Endodermal cell (in vitro differentiated cells): ENCODE results near the gene HDDC3. TPM values are rescaled to one million over a fixed set of nuclear protein-coding genes. Genes with fewer than 3 reads are reported as not detected.

ENCODE experiments used
- DNase-seq: peaks from one replicate; pipeline ENCODE4 v3.0.0-alpha.2; 2017
- H3K27ac ChIP-seq: 2 replicates; pipeline ENCODE4 v1.5.1; 2013; ENCODE audit warnings: mild to moderate bottlenecking, low read depth, low read length, moderate library complexity
- H3K27me3 ChIP-seq: 2 replicates; pipeline ENCODE4 v1.6.1; 2013; ENCODE audit warnings: mild to moderate bottlenecking, low read length, moderate library complexity; ENCODE audit not compliant: insufficient read depth, control insufficient read depth, poor library complexity, severe bottlenecking
- H3K36me3 ChIP-seq: 2 replicates; pipeline ENCODE4 v1.7.0; 2013; ENCODE audit warnings: mild to moderate bottlenecking, low read length, moderate library complexity; ENCODE audit not compliant: control insufficient read depth, insufficient read depth
- H3K4me1 ChIP-seq: one replicate; pipeline ENCODE4 v1.7.0; 2013; ENCODE audit warnings: low read length; ENCODE audit not compliant: control insufficient read depth, insufficient read depth
- H3K4me3 ChIP-seq: 2 replicates; pipeline ENCODE4 v1.5.1; 2013; ENCODE audit warnings: mild to moderate bottlenecking, low read length, moderate library complexity
- H3K9ac ChIP-seq: 2 replicates; pipeline ENCODE4 v1.6.1; 2013; ENCODE audit warnings: mild to moderate bottlenecking, low read length, moderate library complexity; ENCODE audit not compliant: poor library complexity, severe bottlenecking; ENCODE audit errors: extremely low read depth
- H3K9me3 ChIP-seq: 2 replicates; pipeline ENCODE4 v1.6.1; 2013; ENCODE audit warnings: mild to moderate bottlenecking, low read length, moderate library complexity; ENCODE audit not compliant: control insufficient read depth
- H3K27ac Mint-ChIP-seq: 2 replicates; pipeline ENCODE4 v1.8.0; 2020; ENCODE audit warnings: mixed read lengths
- H3K27me3 Mint-ChIP-seq: 2 replicates; pipeline ENCODE4 v1.8.0; 2021; ENCODE audit warnings: mild to moderate bottlenecking, mixed read lengths; ENCODE audit not compliant: insufficient read depth
- H3K36me3 Mint-ChIP-seq: 2 replicates; pipeline ENCODE4 v1.8.0; 2020; ENCODE audit warnings: low read depth, mixed read lengths
- H3K4me1 Mint-ChIP-seq: 2 replicates; pipeline ENCODE4 v1.8.0; 2020; ENCODE audit warnings: mixed read lengths
- H3K4me3 Mint-ChIP-seq: 2 replicates; pipeline ENCODE4 v1.8.0; 2020; ENCODE audit warnings: mild to moderate bottlenecking, moderate library complexity, mixed read lengths
- H3K9me3 Mint-ChIP-seq: 2 replicates; pipeline ENCODE4 v1.8.0; 2020; ENCODE audit warnings: mild to moderate bottlenecking, mixed read lengths
- WGBS, 2 experiments: methylation state at CpG; one replicate each; pipeline versions ENCODE4 v1.1.5 to v1.1.7; 2013; ENCODE audit warnings: missing lambda C conversion rate in 2 of 2, mixed read lengths in 1 of 2; ENCODE audit not compliant: insufficient coverage in 1 of 2, insufficient read length in 1 of 2; 5-methylcytosine and 5-hydroxymethylcytosine counted together
- total RNA-seq, 2 donors: library from RNA; stranded (reverse); fragmentation: NEBNext Ultra II Directional in 1 of 2; extraction: Animal tissue kit (Norgen Biotek cat#: 25700) in 1 of 2; gene quantifications; 2 replicates in 1 of 2; 3 replicates in 1 of 2; pipeline ENCODE4 v1.2.1, GENCODE V29; 2021
- TF ChIP-seq, protein P1 (sequence below): fragments of 200-600 bp; sonication (generic); conservative IDR thresholded peaks from 2 replicates; pipeline ENCODE4 v1.5.0; 2021; ENCODE audit warnings: antibody characterized with exemption, mild to moderate bottlenecking

Gene HDDC3
- total RNA-seq, 2 donors from 2014 or later, result 15.3 to 21.5 TPM

- Mint-ChIP-seq H3K4me1 (peaks cover 19% of the 10 kb centered on the region), H3K27me3 (no peaks in the 10 kb centered on the region), H3K4me3 (peak within 1 kb of the TSS; percentile 56), H3K9me3 (no peaks in the 10 kb centered on the region), H3K36me3 (peaks cover 17% of the 10 kb centered on the region), H3K27ac (peak within 1 kb of the TSS; percentile 81)
- Histone ChIP-seq H3K27ac (peak within 1 kb of the TSS; percentile 30), H3K4me3 (peak within 1 kb of the TSS; percentile 72), H3K9me3 (no peaks in the 10 kb centered on the region), H3K9ac (peak within 1 kb of the TSS; percentile 30), H3K36me3 (peaks cover 3% of the 10 kb centered on the region), H3K4me1 (peaks cover 15% of the 10 kb centered on the region), H3K27me3 (no peaks in the 10 kb centered on the region)
- TF ChIP-seq, protein P1, sequence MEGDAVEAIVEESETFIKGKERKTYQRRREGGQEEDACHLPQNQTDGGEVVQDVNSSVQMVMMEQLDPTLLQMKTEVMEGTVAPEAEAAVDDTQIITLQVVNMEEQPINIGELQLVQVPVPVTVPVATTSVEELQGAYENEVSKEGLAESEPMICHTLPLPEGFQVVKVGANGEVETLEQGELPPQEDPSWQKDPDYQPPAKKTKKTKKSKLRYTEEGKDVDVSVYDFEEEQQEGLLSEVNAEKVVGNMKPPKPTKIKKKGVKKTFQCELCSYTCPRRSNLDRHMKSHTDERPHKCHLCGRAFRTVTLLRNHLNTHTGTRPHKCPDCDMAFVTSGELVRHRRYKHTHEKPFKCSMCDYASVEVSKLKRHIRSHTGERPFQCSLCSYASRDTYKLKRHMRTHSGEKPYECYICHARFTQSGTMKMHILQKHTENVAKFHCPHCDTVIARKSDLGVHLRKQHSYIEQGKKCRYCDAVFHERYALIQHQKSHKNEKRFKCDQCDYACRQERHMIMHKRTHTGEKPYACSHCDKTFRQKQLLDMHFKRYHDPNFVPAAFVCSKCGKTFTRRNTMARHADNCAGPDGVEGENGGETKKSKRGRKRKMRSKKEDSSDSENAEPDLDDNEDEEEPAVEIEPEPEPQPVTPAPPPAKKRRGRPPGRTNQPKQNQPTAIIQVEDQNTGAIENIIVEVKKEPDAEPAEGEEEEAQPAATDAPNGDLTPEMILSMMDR, result no peak
- WGBS, 2 experiments, result 20 to 47% methylated on average over 8 to 58 of the region's 58 CpGs
- DNase-seq, result peak; percentile 89
Measured at GRCh38 chr15:90883976-90884718, 48.2 kb downstream of the HDDC3 start, which contains the start of gene FES. Gene FES, plus strand, starts transcription at chr15:90884504. Its CDS starts 542 bp downstream, at chr15:90885046.

DNA sequence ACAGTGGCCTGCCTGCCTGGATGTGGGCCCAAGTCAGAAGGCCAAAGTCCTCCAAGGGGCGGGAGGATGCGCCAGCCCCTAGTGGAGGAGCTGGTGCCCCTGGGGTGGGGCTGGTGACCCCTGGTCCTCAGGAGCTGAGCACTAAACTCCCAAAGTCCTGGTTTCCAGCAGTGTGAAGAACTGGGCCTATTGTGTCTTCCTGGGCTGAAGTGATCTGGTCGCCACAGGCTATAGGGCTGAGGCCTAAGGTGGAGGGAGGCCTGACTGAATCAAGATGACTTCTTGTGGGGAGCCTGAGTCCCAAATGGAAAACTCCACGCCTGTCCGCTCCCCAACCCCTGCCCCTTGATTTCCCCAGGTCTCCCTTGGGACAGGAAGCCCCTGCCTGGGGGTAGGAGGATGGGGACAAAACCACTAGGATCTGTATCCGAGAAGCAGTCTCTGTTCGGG lies 48.8 kb downstream of the HDDC3 start:
- peak; percentile 59 for DNase-seq
- Histone ChIP-seq H3K9ac (no peak overlapping the region), H3K27me3 (no peaks in the 10 kb centered on the region), H3K4me1 (peaks cover 15% of the 10 kb centered on the region), H3K9me3 (no peaks in the 10 kb centered on the region), H3K27ac (peak overlapping the region; percentile 30), H3K4me3 (no peak overlapping the region), H3K36me3 (peaks cover 3% of the 10 kb centered on the region)
- Mint-ChIP-seq H3K4me3 (peak overlapping the region; percentile 56), H3K27me3 (no peaks in the 10 kb centered on the region), H3K9me3 (no peaks in the 10 kb centered on the region), H3K4me1 (peaks cover 19% of the 10 kb centered on the region), H3K36me3 (peaks cover 22% of the 10 kb centered on the region), H3K27ac (peak overlapping the region; percentile 81)
- TF ChIP-seq, protein P1, result no peak
- WGBS, 2 experiments, result 86 to 94% methylated on average over 5 to 7 of the region's 7 CpGs

- DNase-seq, result no peak
- Mint-ChIP-seq H3K9me3 (no peaks in the 10 kb centered on the region), H3K36me3 (peaks cover 25% of the 10 kb centered on the region), H3K27me3 (no peaks in the 10 kb centered on the region), H3K27ac (no peak overlapping the region), H3K4me1 (peaks cover 19% of the 10 kb centered on the region), H3K4me3 (peak overlapping the region; percentile 56)
- Histone ChIP-seq H3K27me3 (no peaks in the 10 kb centered on the region), H3K4me3 (no peak overlapping the region), H3K4me1 (peaks cover 15% of the 10 kb centered on the region), H3K9me3 (no peaks in the 10 kb centered on the region), H3K27ac (peak overlapping the region; percentile 30), H3K36me3 (peaks cover 5% of the 10 kb centered on the region), H3K9ac (no peak overlapping the region)
- TF ChIP-seq, protein P1, result no peak
- WGBS, 2 experiments, result 92 to 97% methylated on average over 7 to 13 of the region's 13 CpGs
Measured at GRCh38 chr15:90882781-90883525, 49.4 kb downstream of the HDDC3 start.
